ENCODE data around the gene SUMO2. TPM values are rescaled to one million over a fixed set of nuclear protein-coding genes. Genes with fewer than 3 reads are reported as not detected.

Gene SUMO2
- total and polyA plus RNA-seq, 9 donors = 75.7 to 504 (median 395) TPM

DNA sequence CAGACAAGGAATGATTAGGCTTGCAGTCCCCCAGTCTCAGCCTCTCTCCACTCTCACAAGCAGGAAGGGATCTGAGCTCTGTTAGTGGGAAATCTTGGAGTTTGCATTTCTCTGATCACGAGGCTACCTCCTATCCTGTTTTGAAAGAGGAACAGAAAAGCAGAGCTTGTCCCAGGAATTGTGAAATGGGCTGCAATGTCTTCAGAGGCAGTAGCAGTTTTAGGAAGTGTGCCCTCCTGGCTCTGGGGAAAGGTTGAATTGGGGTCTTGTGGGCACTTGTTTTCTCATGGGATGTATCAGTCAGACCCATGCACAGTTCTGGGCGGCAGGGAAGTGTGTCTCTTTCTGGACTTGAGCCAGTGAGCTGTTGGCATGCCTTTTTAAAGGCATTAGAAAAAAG lies 45.5 kb upstream of the SUMO2 start:
- Histone ChIP-seq H3K36me3 (no peaks in the 10 kb centered on the region), H3K27me3 (no peaks in the 10 kb centered on the region), H3K27ac (no peak overlapping the region), H3K4me3 (no peak overlapping the region), H3K9me3 (no peaks in the 10 kb centered on the region), H3K4me1 (ENCODE audit: insufficient read depth) (no peaks in the 10 kb centered on the region)
- WGBS, 3 donors = 42 to 53% (median 48%) methylated on average over 2 of the region's 2 CpGs
- no peak for DNase-seq
- intact Hi-C loops (cut with DNase I) = no loop called here
- TF ChIP-seq EP300 (IDR thresholded peaks at IDR 0.05) (no peak), POLR2A (IDR thresholded peaks at IDR 0.05) (no peak)
- TF ChIP-seq, protein P1, sequence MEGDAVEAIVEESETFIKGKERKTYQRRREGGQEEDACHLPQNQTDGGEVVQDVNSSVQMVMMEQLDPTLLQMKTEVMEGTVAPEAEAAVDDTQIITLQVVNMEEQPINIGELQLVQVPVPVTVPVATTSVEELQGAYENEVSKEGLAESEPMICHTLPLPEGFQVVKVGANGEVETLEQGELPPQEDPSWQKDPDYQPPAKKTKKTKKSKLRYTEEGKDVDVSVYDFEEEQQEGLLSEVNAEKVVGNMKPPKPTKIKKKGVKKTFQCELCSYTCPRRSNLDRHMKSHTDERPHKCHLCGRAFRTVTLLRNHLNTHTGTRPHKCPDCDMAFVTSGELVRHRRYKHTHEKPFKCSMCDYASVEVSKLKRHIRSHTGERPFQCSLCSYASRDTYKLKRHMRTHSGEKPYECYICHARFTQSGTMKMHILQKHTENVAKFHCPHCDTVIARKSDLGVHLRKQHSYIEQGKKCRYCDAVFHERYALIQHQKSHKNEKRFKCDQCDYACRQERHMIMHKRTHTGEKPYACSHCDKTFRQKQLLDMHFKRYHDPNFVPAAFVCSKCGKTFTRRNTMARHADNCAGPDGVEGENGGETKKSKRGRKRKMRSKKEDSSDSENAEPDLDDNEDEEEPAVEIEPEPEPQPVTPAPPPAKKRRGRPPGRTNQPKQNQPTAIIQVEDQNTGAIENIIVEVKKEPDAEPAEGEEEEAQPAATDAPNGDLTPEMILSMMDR (IDR thresholded peaks at IDR 0.05) = no peak

DNA sequence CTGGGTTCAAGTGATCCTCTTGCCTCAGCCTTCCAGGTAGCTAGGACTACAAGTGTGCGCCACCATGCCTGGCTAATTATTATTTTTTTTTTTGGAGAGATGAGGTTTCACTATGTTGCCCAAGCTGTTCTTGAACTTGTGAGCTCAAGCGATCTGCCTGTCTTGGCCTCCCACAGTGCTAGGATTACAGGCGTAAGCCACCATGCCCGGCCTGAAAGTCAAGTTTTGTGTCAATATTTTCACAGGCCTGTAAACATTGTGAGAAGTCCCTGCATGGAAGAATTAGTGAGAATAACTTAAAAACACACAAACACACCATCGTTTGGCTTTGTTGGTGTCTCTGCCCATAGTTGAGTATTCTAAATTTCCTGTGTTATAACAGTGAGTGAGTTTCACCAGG lies 45.0 kb upstream of the SUMO2 start:
- intact Hi-C loops (cut with DNase I) = no loop called here
- Histone ChIP-seq H3K4me1 (ENCODE audit: insufficient read depth) (no peaks in the 10 kb centered on the region), H3K9me3 (no peaks in the 10 kb centered on the region), H3K4me3 (no peak overlapping the region), H3K36me3 (no peaks in the 10 kb centered on the region), H3K27me3 (no peaks in the 10 kb centered on the region), H3K27ac (no peak overlapping the region)
- WGBS, 3 donors = 76 to 85% (median 83%) methylated on average over 5 of the region's 5 CpGs
- no peak for DNase-seq
- TF ChIP-seq EP300 (IDR thresholded peaks at IDR 0.05) = no peak
- TF ChIP-seq, protein P1 (IDR thresholded peaks at IDR 0.05) = no peak
- no peak for TF ChIP-seq POLR2A (IDR thresholded peaks at IDR 0.05)

DNA sequence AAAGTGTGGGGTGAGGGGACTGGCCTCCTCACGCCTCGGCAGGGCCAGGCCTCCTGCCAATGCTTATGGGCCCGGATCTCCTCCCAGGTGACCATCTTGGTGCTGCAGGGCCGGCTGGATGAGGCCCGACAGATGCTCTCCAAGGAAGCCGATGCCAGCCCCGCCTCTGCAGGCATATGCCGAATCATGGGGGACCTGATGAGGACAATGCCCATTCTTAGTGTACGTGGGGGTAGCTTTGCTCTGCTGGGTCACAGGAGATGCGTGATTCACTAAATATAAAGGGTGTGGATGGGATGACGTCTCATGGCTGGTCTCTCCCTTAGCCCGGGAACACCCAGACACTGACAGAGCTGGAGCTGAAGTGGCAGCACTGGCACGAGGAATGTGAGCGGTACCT lies 42.3 kb upstream of the SUMO2 start:
- Histone ChIP-seq H3K9me3 (no peaks in the 10 kb centered on the region), H3K4me3 (no peak overlapping the region), H3K36me3 (no peaks in the 10 kb centered on the region), H3K27me3 (no peaks in the 10 kb centered on the region), H3K27ac (no peak overlapping the region), H3K4me1 (ENCODE audit: insufficient read depth) (no peaks in the 10 kb centered on the region)
- DNase-seq = no peak
- intact Hi-C loops (cut with DNase I) = no loop called here
- WGBS, 3 donors = 68 to 77% (median 69%) methylated on average over 14 of the region's 14 CpGs
- TF ChIP-seq POLR2A (IDR thresholded peaks at IDR 0.05) = no peak
- TF ChIP-seq EP300 (IDR thresholded peaks at IDR 0.05) = no peak
- TF ChIP-seq, protein P1 (IDR thresholded peaks at IDR 0.05) = no peak

DNA sequence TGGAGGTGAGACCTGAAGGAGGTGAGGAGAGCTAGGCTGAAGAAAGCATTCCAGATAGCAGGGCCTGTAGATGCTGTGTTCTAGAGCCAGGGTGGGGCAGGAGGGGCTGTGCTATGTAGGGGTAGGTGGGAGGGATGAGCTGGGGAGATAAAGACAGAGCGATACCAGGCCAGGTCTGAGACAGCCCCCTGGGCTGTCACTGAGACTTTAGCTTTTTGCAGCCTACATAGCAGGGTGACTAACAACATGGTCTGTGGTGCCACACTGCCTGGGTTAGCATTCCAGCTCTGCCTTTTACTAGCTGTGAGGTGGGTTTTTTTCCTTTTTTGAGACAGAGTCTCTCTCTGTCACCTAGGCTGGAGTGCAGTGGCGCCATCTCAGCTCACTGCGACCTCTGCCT lies 37.1 kb upstream of the SUMO2 start:
- no peak overlapping the region for H3K4me3 ChIP-seq
- 93 to 99% (median 98%) methylated on average over 3 of the region's 3 CpGs for WGBS, 3 donors

More for the DNA sequence above, 37.1 kb upstream of the SUMO2 start:
- TF ChIP-seq POLR2A (IDR thresholded peaks at IDR 0.05) (no peak), EP300 (IDR thresholded peaks at IDR 0.05) (no peak)
- TF ChIP-seq, protein P1 (IDR thresholded peaks at IDR 0.05) = no peak
- Histone ChIP-seq H3K36me3 (no peaks in the 10 kb centered on the region), H3K27me3 (no peaks in the 10 kb centered on the region), H3K4me1 (ENCODE audit: insufficient read depth) (no peaks in the 10 kb centered on the region), H3K9me3 (no peaks in the 10 kb centered on the region), H3K27ac (no peak overlapping the region)
- intact Hi-C loops (cut with DNase I) = no loop called here
- DNase-seq = no peak

Data from ovary (tissue), 9 donors.